H1 (cell line): Measurements from ENCODE around the gene SLC37A1. TPM values are rescaled to one million over a fixed set of nuclear protein-coding genes. Genes with fewer than 3 reads are reported as not detected.

ENCODE experiments used
- CTCF ChIA-PET: fragments of 300-600 bp; sonication (Branson Sonifier 250); formaldehyde crosslinking; loops from one replicate; lab custom pipeline; 2021; ENCODE audit not compliant: partially characterized antibody; lab: Charles Lee
- POLR2A ChIA-PET: fragments of 300-600 bp; sonication (Branson Sonifier 250); formaldehyde crosslinking; loops from one replicate; lab custom pipeline; 2021; ENCODE audit warnings: inconsistent platforms; ENCODE audit not compliant: partially characterized antibody; lab: Charles Lee
- DNase-seq, 2 experiments: peaks; one replicate each; pipeline versions ENCODE4 v3.0.0 to v3.0.0-alpha.2; 2010 to 2022; ENCODE audit warnings: low spot score in 2 of 2, low read depth in 1 of 2, mixed read lengths in 1 of 2
- FAIRE-seq: peaks from 2 replicates; lab custom pipeline; 2011; peaks lifted over from hg19 to GRCh38; lab: Jason Lieb, UNC
- H2AFZ ChIP-seq: 2 replicates; pipeline ENCODE4 v1.8.1; 2012; ENCODE audit warnings: low read length, inconsistent platforms
- H2AK5ac ChIP-seq: 2 replicates; pipeline ENCODE4 v1.6.1; 2013; ENCODE audit warnings: low read depth, low read length
- H2BK120ac ChIP-seq: replicated peaks from 2 replicates; pipeline ENCODE3; 2013; ENCODE audit warnings: low read depth, low read length, inconsistent platforms
- H2BK12ac ChIP-seq: 2 replicates; pipeline ENCODE4 v1.6.1; 2013; ENCODE audit warnings: low read depth, low read length
- H2BK15ac ChIP-seq: 2 replicates; pipeline ENCODE4 v1.6.1; 2013; ENCODE audit warnings: low read length
- H2BK20ac ChIP-seq: 2 replicates; pipeline ENCODE4 v1.6.1; 2013; ENCODE audit warnings: low read length
- H2BK5ac ChIP-seq: 2 replicates; pipeline ENCODE4 v1.6.1; 2013; ENCODE audit warnings: low read depth, low read length
- H3K14ac ChIP-seq: 2 replicates; pipeline ENCODE4 v1.6.1; 2013; ENCODE audit warnings: inconsistent platforms; ENCODE audit not compliant: insufficient read length
- H3K18ac ChIP-seq: 2 replicates; pipeline ENCODE4 v1.6.1; 2013; ENCODE audit warnings: low read length; ENCODE audit errors: extremely low read depth
- H3K23ac ChIP-seq: 2 replicates; pipeline ENCODE4 v1.6.1; 2013; ENCODE audit warnings: inconsistent platforms; ENCODE audit not compliant: insufficient read length
- H3K23me2 ChIP-seq: 2 replicates; pipeline ENCODE4 v1.6.1; 2013; ENCODE audit warnings: low read depth, low read length
- H3K27ac ChIP-seq: 2 replicates; pipeline ENCODE4 v1.6.1; 2011; ENCODE audit warnings: low read depth, low read length, inconsistent platforms
- H3K27me3 ChIP-seq, 4 experiments: replicated peaks in 1 of 4; 1 replicate in 1 of 4; 2 replicates in 3 of 4; pipeline versions ENCODE4 v1.6.1 to v1.8.1; 2011 to 2013; ENCODE audit warnings: low read length in 3 of 4, mild to moderate bottlenecking in 3 of 4, inconsistent platforms in 2 of 4, mixed read lengths in 2 of 4, moderate library complexity in 1 of 4; ENCODE audit not compliant: control insufficient read depth in 3 of 4, insufficient read depth in 3 of 4; ENCODE audit errors: extremely low read depth in 1 of 4
- H3K36me3 ChIP-seq, 4 experiments: 2 replicates each; pipeline versions ENCODE4 v1.6.1 to v1.8.1; 2011 to 2013; ENCODE audit warnings: mild to moderate bottlenecking in 4 of 4, low read length in 3 of 4, moderate library complexity in 2 of 4, control low read depth in 1 of 4, inconsistent platforms in 1 of 4; ENCODE audit not compliant: insufficient read depth in 4 of 4, control insufficient read depth in 2 of 4
- H3K4ac ChIP-seq: replicated peaks from 2 replicates; pipeline ENCODE3; 2013; ENCODE audit warnings: low read length, low read depth, mixed read lengths, inconsistent platforms; ENCODE audit not compliant: insufficient read length
- H3K4me1 ChIP-seq, 4 experiments: replicated peaks in 1 of 4; 1 replicate in 1 of 4; 2 replicates in 3 of 4; pipeline versions ENCODE4 v1.6.1 to v1.8.1; 2011 to 2013; ENCODE audit warnings: low read length in 3 of 4, inconsistent platforms in 2 of 4, mixed read lengths in 1 of 4; ENCODE audit not compliant: insufficient read depth in 4 of 4, control insufficient read depth in 3 of 4
- H3K4me2 ChIP-seq, 2 experiments: 2 replicates each; pipeline versions ENCODE4 v1.6.1 to v1.8.1; 2011 to 2013; ENCODE audit warnings: low read depth in 2 of 2, low read length in 2 of 2, control low read depth in 1 of 2, inconsistent platforms in 1 of 2, mild to moderate bottlenecking in 1 of 2; ENCODE audit not compliant: insufficient read depth in 1 of 2
- H3K4me3 ChIP-seq, 4 experiments: fragments of 200-600, 300-600 bp in 1 of 4; sonication (generic), shearing (Covaris generic), sonication (Bioruptor Twin) in 1 of 4; 2 replicates each; pipeline versions ENCODE4 v1.5.1 to v1.8.1; 2011 to 2016; ENCODE audit warnings: low read length in 4 of 4, low read depth in 3 of 4, control low read depth in 2 of 4, inconsistent platforms in 2 of 4, mild to moderate bottlenecking in 2 of 4, mixed read lengths in 1 of 4, moderate library complexity in 1 of 4; ENCODE audit not compliant: insufficient read depth in 2 of 4; ENCODE audit errors: extremely low read depth in 1 of 4
- H3K56ac ChIP-seq: replicated peaks from 2 replicates; pipeline ENCODE3; 2013; ENCODE audit warnings: low read depth, mild to moderate bottlenecking, mixed read lengths, low read length, inconsistent platforms; ENCODE audit not compliant: insufficient read length
- H3K79me1 ChIP-seq: 2 replicates; pipeline ENCODE4 v1.6.1; 2013; ENCODE audit warnings: low read depth, low read length, control low read depth
- H3K79me2 ChIP-seq, 2 experiments: 2 replicates each; pipeline versions ENCODE4 v1.6.1 to v1.8.1; 2012 to 2013; ENCODE audit warnings: low read length in 2 of 2, mild to moderate bottlenecking in 2 of 2, inconsistent platforms in 1 of 2; ENCODE audit not compliant: insufficient read depth in 2 of 2, control insufficient read depth in 1 of 2
- H3K9ac ChIP-seq, 4 experiments: replicated peaks in 1 of 4; 1 replicate in 1 of 4; 2 replicates in 3 of 4; pipeline versions ENCODE4 v1.6.1 to v1.8.1; 2011 to 2013; ENCODE audit warnings: low read depth in 3 of 4, low read length in 3 of 4, control low read depth in 2 of 4, mild to moderate bottlenecking in 2 of 4, moderate library complexity in 2 of 4, inconsistent platforms in 1 of 4; ENCODE audit errors: extremely low read depth in 1 of 4
- H3K9me3 ChIP-seq, 2 experiments: 2 replicates each; pipeline versions ENCODE4 v1.6.1 to v1.8.1; 2012 to 2013; ENCODE audit warnings: mild to moderate bottlenecking in 2 of 2, moderate library complexity in 2 of 2, control low read depth in 1 of 2, inconsistent platforms in 1 of 2, low read depth in 1 of 2, low read length in 1 of 2, mixed read lengths in 1 of 2; ENCODE audit not compliant: insufficient read depth in 2 of 2
- H4K20me1 ChIP-seq, 2 experiments: replicated peaks in 1 of 2; 2 replicates each; pipeline versions ENCODE3 to v1.8.1; 2011 to 2013; ENCODE audit warnings: inconsistent platforms in 2 of 2, low read length in 2 of 2, mild to moderate bottlenecking in 1 of 2; ENCODE audit not compliant: insufficient read depth in 2 of 2, control insufficient read depth in 1 of 2
- H4K5ac ChIP-seq: 2 replicates; pipeline ENCODE4 v1.6.1; 2013; ENCODE audit warnings: low read length, low read depth, mixed read lengths, inconsistent platforms; ENCODE audit not compliant: insufficient read length
- H4K8ac ChIP-seq: 2 replicates; pipeline ENCODE4 v1.8.0; 2013; ENCODE audit warnings: mild to moderate bottlenecking, moderate library complexity, low read length, inconsistent platforms; ENCODE audit not compliant: insufficient read depth; ENCODE audit errors: extremely low read depth
- H4K91ac ChIP-seq: replicated peaks from 2 replicates; pipeline ENCODE3; 2013; ENCODE audit warnings: low read length, mixed read lengths, inconsistent platforms; ENCODE audit not compliant: insufficient read length
- ASH2L ChIP-seq: fragments of 200-600, 300-600 bp; sonication (generic); IDR thresholded peaks from one replicate; pipeline ENCODE4 v1.7.1; 2017; ENCODE audit warnings: low read length
- BACH1 ChIP-seq: IDR thresholded peaks from 2 replicates; pipeline ENCODE4 v1.6.1; 2012; ENCODE audit warnings: low read length, improper control_type of control experiment
- CBX8 ChIP-seq: fragments of 300-800, 300-1000 bp; sonication (generic); IDR thresholded peaks from 2 replicates; pipeline ENCODE4 v1.7.1; 2016; ENCODE audit warnings: low read depth, low read length, borderline replicate concordance
- CREB1 ChIP-seq: IDR thresholded peaks from 2 replicates; pipeline ENCODE4 v1.6.1; 2012; ENCODE audit warnings: inconsistent platforms
- GTF2F1 ChIP-seq: IDR thresholded peaks from 2 replicates; pipeline ENCODE4 v1.6.1; 2012; ENCODE audit warnings: low read depth, low read length, improper control_type of control experiment, borderline replicate concordance
- JUND ChIP-seq: IDR thresholded peaks from 2 replicates; pipeline ENCODE4 v1.6.1; 2011; ENCODE audit warnings: mild to moderate bottlenecking, improper control_type of control experiment, low read length
- RBBP5 ChIP-seq: IDR thresholded peaks from 2 replicates; pipeline ENCODE4 v1.7.1; 2012; ENCODE audit warnings: low read depth, mild to moderate bottlenecking, inconsistent platforms, low read length, moderate library complexity, borderline replicate concordance
- RXRA ChIP-seq: IDR thresholded peaks from 2 replicates; pipeline ENCODE4 v1.6.1; 2011; ENCODE audit warnings: low read depth, mild to moderate bottlenecking, low read length, moderate library complexity; ENCODE audit not compliant: insufficient read depth
- SIN3A ChIP-seq, 2 experiments: IDR thresholded peaks in 1 of 2; conservative IDR thresholded peaks in 1 of 2; 2 replicates each; pipeline ENCODE4 v1.6.1; 2011 to 2012; ENCODE audit warnings: low read length in 2 of 2, improper control_type of control experiment in 1 of 2, low read depth in 1 of 2, mild to moderate bottlenecking in 1 of 2
- TAF1 ChIP-seq: IDR thresholded peaks from 2 replicates; pipeline ENCODE4 v1.6.1; 2011; ENCODE audit warnings: mild to moderate bottlenecking, low read depth, low read length
- TBP ChIP-seq: IDR thresholded peaks from 2 replicates; pipeline ENCODE4 v1.6.1; 2011; ENCODE audit warnings: low read depth, low read length, improper control_type of control experiment
- WGBS, 2 experiments: shearing (Covaris generic) in 1 of 2; methylation state at CpG; one replicate each; pipeline versions ENCODE4 v1.1.6 to v1.1.7; 2013 to 2015; ENCODE audit warnings: low lambda C conversion rate in 2 of 2, mixed read lengths in 2 of 2, inconsistent platforms in 1 of 2, low coverage in 1 of 2, missing lambda C conversion rate in 1 of 2; ENCODE audit not compliant: insufficient replicate concordance in 2 of 2, insufficient coverage in 1 of 2, insufficient read length in 1 of 2; ENCODE audit errors: extremely low coverage in 1 of 2, missing lambda C conversion rate in 1 of 2; 5-methylcytosine and 5-hydroxymethylcytosine counted together
- polyA plus RNA-seq, 7 experiments: library from polyadenylated mRNA; depleted of rRNA in 3 of 7; stranded (reverse) in 5 of 7; unstranded in 2 of 7; fragments of >200 nt in 5 of 7; fragments of 200-250 nt in 2 of 7; gene quantifications; 1 replicate in 5 of 7; 2 replicates in 1 of 7; 4 replicates in 1 of 7; pipeline versions ENCODE4 v1.2.1 to v1.2.3, GENCODE V29; 2011 to 2013; ENCODE audit warnings: missing spikeins in 2 of 7, mixed read lengths in 2 of 7
- total RNA-seq: library from RNA; stranded (reverse); fragmentation: NEBNext Ultra II Directional; extraction: Animal tissue kit (Norgen Biotek cat#: 25700); gene quantifications from 2 replicates; pipeline ENCODE4 v1.2.1, GENCODE V29; 2021
- TF ChIP-seq, protein P1 (sequence below): IDR thresholded peaks from 2 replicates; pipeline ENCODE4 v1.6.1; 2012; ENCODE audit warnings: inconsistent platforms
- TF ChIP-seq, protein P2 (sequence below): IDR thresholded peaks from 2 replicates; pipeline ENCODE4 v1.6.1; 2012; ENCODE audit warnings: low read length, inconsistent platforms

SLC37A1 gene
- total and polyA plus RNA-seq, 2 of the 8 experiments (the other 6 are each of a cell fraction or from before 2014, with no cell fraction given), result 15.6 to 30.9 TPM

DNA sequence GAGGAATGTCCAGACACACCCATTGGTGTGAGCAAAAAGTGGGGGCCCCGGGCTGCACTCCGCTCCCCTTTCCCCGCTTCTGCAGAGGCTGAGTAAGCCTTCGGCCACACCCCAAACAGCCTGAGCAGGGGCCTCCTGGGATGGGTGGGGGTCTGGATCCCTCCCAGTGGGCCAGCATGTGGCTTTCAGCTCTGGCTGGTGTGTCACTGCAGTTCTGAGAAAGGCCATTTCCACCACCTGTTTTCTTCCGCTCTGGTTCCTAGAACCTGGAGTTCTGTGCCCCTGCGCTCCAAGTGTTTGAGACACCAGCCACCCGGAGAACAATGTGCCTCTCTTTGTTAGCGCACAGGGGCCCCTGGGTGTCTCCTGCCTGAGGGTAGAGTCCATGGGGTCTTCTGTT, 30.9 kb downstream of the SLC37A1 start:
- DNase-seq (no peak), FAIRE-seq (no peak)
- Histone ChIP-seq H4K20me1 (no peaks in the 10 kb centered on the region), H2AFZ (no peak overlapping the region), H3K4me3 (no peak overlapping the region), H3K9ac (no peak overlapping the region), H3K4me2 (no peak overlapping the region), H2BK20ac (no peak overlapping the region), H2BK15ac (no peak overlapping the region), H3K14ac (no peak overlapping the region), H3K27me3 (no peaks in the 10 kb centered on the region), H2AK5ac (no peak overlapping the region), H3K79me2 (no peaks in the 10 kb centered on the region), H2BK5ac (no peak overlapping the region), H3K23ac (no peak overlapping the region), H3K27ac (no peak overlapping the region), H3K56ac (no peak overlapping the region), H3K18ac (no peak overlapping the region), H3K4ac (no peak overlapping the region), H3K9me3 (no peaks in the 10 kb centered on the region), H4K5ac (no peak overlapping the region), H3K79me1 (no peaks in the 10 kb centered on the region), H3K23me2 (no peaks in the 10 kb centered on the region), H2BK12ac (no peak overlapping the region), H2BK120ac (no peak overlapping the region), H3K4me1 (no peaks in the 10 kb centered on the region; a peak in 2 of 7 replicates), H4K91ac (no peak overlapping the region), H3K36me3 (peaks cover 2 to 14% (median 3%) of the 10 kb centered on the region in 4 experiments; a peak in 7 of 8 replicates), H4K8ac (no peak overlapping the region)
- POLR2A ChIA-PET, result interaction anchor here (1.0 kb wide), 1 partner anchor 9 kb away, joined by 4 read pairs; no protein-coding TSS in a partner anchor
- WGBS, 2 experiments, result 96% methylated on average over 8 of the region's 8 CpGs; no CpG with 5 or more reads in 1 of the 2 experiments
- CTCF ChIA-PET, result interaction anchor here (0.8 to 1.3 kb wide), 3 partner anchors 21 to 253 kb away, joined by 3 read pairs; no protein-coding TSS in a partner anchor
- TF ChIP-seq GTF2F1 (no peak), CREB1 (no peak), BACH1 (no peak), TBP (no peak), ASH2L (no peak), RBBP5 (no peak), SIN3A (conservative IDR thresholded peaks at IDR 0.05 in 1 of 2, IDR thresholded peaks at IDR 0.05 in 1 of 2; ENCODE audit: low read depth in 1 of 2, low read length in 2 of 2) (no peak), RXRA (no peak), TAF1 (no peak), CBX8 (no peak), JUND (no peak)
- TF ChIP-seq, protein P1, sequence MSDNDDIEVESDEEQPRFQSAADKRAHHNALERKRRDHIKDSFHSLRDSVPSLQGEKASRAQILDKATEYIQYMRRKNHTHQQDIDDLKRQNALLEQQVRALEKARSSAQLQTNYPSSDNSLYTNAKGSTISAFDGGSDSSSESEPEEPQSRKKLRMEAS, result no peak
- TF ChIP-seq, protein P2, sequence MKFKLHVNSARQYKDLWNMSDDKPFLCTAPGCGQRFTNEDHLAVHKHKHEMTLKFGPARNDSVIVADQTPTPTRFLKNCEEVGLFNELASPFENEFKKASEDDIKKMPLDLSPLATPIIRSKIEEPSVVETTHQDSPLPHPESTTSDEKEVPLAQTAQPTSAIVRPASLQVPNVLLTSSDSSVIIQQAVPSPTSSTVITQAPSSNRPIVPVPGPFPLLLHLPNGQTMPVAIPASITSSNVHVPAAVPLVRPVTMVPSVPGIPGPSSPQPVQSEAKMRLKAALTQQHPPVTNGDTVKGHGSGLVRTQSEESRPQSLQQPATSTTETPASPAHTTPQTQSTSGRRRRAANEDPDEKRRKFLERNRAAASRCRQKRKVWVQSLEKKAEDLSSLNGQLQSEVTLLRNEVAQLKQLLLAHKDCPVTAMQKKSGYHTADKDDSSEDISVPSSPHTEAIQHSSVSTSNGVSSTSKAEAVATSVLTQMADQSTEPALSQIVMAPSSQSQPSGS, result no peak
